ENCODE measurements around the gene STXBP6.

STXBP6 gene

GRCh38 chr14:24820616-24821015 is 229.3 kb downstream of the STXBP6 start:
- Mint-ChIP-seq H3K36me3 (ENCODE audit: insufficient read depth) (no peaks in the 10 kb centered on the region), H3K27ac (no peak overlapping the region), H3K4me3 (no peak overlapping the region), H3K9me3 (no peaks in the 10 kb centered on the region), H3K27me3 (peaks cover 15 to 60% of the 10 kb centered on the region in 2 donors), H3K4me1 (ENCODE audit: low read depth in 2 of 2) (no peaks in the 10 kb centered on the region)
- ATAC-seq (replicated peaks), result no peak
- no peak for DNase-seq

GRCh38 chr14:24818823-24819341 is 231.1 kb downstream of the STXBP6 start:
- ATAC-seq (replicated peaks) (no peak), DNase-seq (no peak)
- Mint-ChIP-seq H3K27ac (no peak overlapping the region), H3K36me3 (ENCODE audit: insufficient read depth) (no peaks in the 10 kb centered on the region), H3K4me3 (no peak overlapping the region), H3K9me3 (no peaks in the 10 kb centered on the region), H3K4me1 (ENCODE audit: low read depth in 2 of 2) (no peaks in the 10 kb centered on the region), H3K27me3 (peaks cover 26 to 78% of the 10 kb centered on the region in 2 donors)

- Mint-ChIP-seq H3K36me3 (ENCODE audit: insufficient read depth) (no peaks in the 10 kb centered on the region), H3K4me1 (ENCODE audit: low read depth in 2 of 2) (no peaks in the 10 kb centered on the region), H3K9me3 (no peaks in the 10 kb centered on the region), H3K27me3 (peaks cover 32 to 84% of the 10 kb centered on the region in 2 donors), H3K27ac (no peak overlapping the region), H3K4me3 (no peak overlapping the region)
- DNase-seq (no peak), ATAC-seq (replicated peaks) (no peak)
Measured at GRCh38 chr14:24818058-24818822, 231.7 kb downstream of the STXBP6 start.

- no peak overlapping the region for H3K27ac Mint-ChIP-seq
- H3K4me1 Mint-ChIP-seq (ENCODE audit: low read depth in 2 of 2), result no peaks in the 10 kb centered on the region
- no peaks in the 10 kb centered on the region for H3K36me3 Mint-ChIP-seq (ENCODE audit: insufficient read depth)
- no peak for ATAC-seq (replicated peaks)
- no peaks in the 10 kb centered on the region for H3K9me3 Mint-ChIP-seq
- no peak for DNase-seq
- H3K27me3 Mint-ChIP-seq, result peaks cover 39 to 88% of the 10 kb centered on the region in 2 donors
- H3K4me3 Mint-ChIP-seq, result no peak overlapping the region
Measured at GRCh38 chr14:24817212-24818057, 232.5 kb downstream of the STXBP6 start.

DNA sequence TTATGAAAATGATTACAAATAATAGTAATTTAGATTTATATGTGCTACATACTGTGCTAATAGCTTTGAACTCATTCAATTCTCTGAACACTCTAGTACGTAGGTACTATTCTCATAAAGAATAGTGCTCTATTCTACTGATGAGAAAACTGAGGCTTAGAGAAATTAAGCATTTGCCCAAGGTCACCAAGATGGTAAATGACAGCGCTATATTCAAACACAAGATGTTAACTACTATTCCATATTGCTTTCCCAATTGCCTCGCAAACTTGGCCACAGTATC is 233.1 kb downstream of the STXBP6 start:
- Mint-ChIP-seq H3K4me3 (no peak overlapping the region), H3K4me1 (ENCODE audit: low read depth in 2 of 2) (no peaks in the 10 kb centered on the region), H3K9me3 (no peaks in the 10 kb centered on the region), H3K27me3 (peaks cover 38 to 87% of the 10 kb centered on the region in 2 donors), H3K36me3 (ENCODE audit: insufficient read depth) (no peaks in the 10 kb centered on the region), H3K27ac (no peak overlapping the region)
- DNase-seq (no peak), ATAC-seq (replicated peaks) (no peak)

- ATAC-seq (replicated peaks), result no peak
- H3K4me1 Mint-ChIP-seq (ENCODE audit: low read depth in 2 of 2), result no peaks in the 10 kb centered on the region
- DNase-seq, result no peak
- no peak overlapping the region for H3K27ac Mint-ChIP-seq
- H3K36me3 Mint-ChIP-seq (ENCODE audit: insufficient read depth), result no peaks in the 10 kb centered on the region
- H3K4me3 Mint-ChIP-seq, result no peak overlapping the region
- H3K9me3 Mint-ChIP-seq, result no peaks in the 10 kb centered on the region
- H3K27me3 Mint-ChIP-seq, result peaks cover 33 to 81% of the 10 kb centered on the region in 2 donors
Measured at GRCh38 chr14:24816011-24816928, 233.7 kb downstream of the STXBP6 start.

DNA sequence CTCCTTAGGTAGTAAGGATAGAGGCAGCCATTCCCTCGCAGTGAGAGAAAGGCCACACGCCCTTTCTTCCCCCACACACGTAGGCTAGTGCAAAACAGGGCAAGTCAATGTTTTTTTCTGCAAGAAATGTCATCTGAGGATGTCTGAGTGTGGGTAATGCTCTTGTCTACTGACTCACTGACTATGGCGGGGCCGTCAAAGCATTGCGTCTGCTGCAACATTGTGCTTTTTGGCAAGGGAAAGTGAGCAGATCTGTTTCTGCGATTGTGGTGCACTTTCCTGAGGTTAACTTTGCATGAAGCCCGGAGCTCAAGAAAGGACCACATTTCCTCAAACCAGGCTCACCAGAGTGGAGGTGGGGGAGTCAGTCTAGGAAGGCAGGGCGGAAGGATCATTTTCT is 234.4 kb downstream of the STXBP6 start:
- no peak overlapping the region for H3K27ac Mint-ChIP-seq
- no peaks in the 10 kb centered on the region for H3K9me3 Mint-ChIP-seq
- no peak for ATAC-seq (replicated peaks)
- H3K27me3 Mint-ChIP-seq, result peaks cover 36 to 80% of the 10 kb centered on the region in 2 donors
- no peak for DNase-seq
- H3K4me1 Mint-ChIP-seq (ENCODE audit: low read depth in 2 of 2), result no peaks in the 10 kb centered on the region
- no peak overlapping the region for H3K4me3 Mint-ChIP-seq
- H3K36me3 Mint-ChIP-seq (ENCODE audit: insufficient read depth), result no peaks in the 10 kb centered on the region

DNA sequence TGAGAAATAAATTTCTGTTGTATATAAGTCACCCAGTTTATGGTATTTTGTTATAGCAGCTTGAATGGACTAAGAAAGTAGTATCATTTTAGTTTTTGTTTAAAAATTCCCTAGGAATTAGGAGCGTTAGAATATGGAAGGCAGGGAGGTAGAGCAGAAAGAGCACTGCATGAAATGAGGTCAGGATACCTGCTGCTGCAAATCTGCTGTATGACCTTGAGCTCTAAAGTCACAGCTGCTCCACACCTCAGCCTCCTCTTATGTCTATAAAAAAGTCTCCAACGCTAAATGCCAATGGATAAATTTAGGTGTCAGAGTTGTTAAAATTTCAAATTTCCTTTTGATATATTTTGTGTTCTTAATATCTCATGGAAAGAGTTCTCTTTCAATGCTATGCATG is 235.0 kb downstream of the STXBP6 start:
- peaks cover 42 to 83% of the 10 kb centered on the region in 2 donors for H3K27me3 Mint-ChIP-seq
- no peaks in the 10 kb centered on the region for H3K9me3 Mint-ChIP-seq
- DNase-seq (no peak), ATAC-seq (replicated peaks) (no peak)
- no peak overlapping the region for H3K4me3 Mint-ChIP-seq
- H3K27ac Mint-ChIP-seq, result no peak overlapping the region
- no peaks in the 10 kb centered on the region for H3K36me3 Mint-ChIP-seq (ENCODE audit: insufficient read depth)
- H3K4me1 Mint-ChIP-seq (ENCODE audit: low read depth in 2 of 2), result no peaks in the 10 kb centered on the region

DNA sequence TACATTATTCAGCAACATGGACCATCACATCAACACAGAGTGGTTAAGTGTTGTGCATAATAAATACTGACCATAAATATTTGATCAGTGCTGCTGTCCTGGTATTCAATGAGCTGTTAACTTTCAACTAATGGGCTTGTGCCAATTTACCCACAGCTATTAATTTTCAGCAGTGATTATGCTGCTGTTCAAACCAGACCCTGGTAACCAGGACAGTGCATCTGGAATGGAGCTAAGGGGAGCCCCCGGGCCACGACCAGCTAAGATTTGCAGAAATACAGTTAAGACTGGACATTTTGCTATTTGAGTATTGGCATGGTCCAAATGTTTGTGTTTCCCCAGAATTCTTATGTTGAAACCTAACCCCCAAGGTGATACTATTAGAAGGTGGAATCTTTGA is 235.6 kb downstream of the STXBP6 start:
- H3K4me3 Mint-ChIP-seq, result no peak overlapping the region
- no peaks in the 10 kb centered on the region for H3K9me3 Mint-ChIP-seq
- H3K27me3 Mint-ChIP-seq, result peaks cover 43 to 86% of the 10 kb centered on the region in 2 donors
- no peaks in the 10 kb centered on the region for H3K36me3 Mint-ChIP-seq (ENCODE audit: insufficient read depth)
- H3K4me1 Mint-ChIP-seq (ENCODE audit: low read depth in 2 of 2), result no peaks in the 10 kb centered on the region
- no peak overlapping the region for H3K27ac Mint-ChIP-seq
- ATAC-seq (replicated peaks), result no peak
- no peak for DNase-seq

GRCh38 chr14:24813819-24814259 is 236.1 kb downstream of the STXBP6 start:
- H3K4me1 Mint-ChIP-seq (ENCODE audit: low read depth in 2 of 2), result no peaks in the 10 kb centered on the region
- H3K36me3 Mint-ChIP-seq (ENCODE audit: insufficient read depth), result no peaks in the 10 kb centered on the region
- ATAC-seq (replicated peaks) (no peak), DNase-seq (no peak)
- peaks cover 48 to 86% of the 10 kb centered on the region in 2 donors for H3K27me3 Mint-ChIP-seq
- H3K27ac Mint-ChIP-seq, result no peak overlapping the region
- H3K4me3 Mint-ChIP-seq, result no peak overlapping the region
- H3K9me3 Mint-ChIP-seq, result no peaks in the 10 kb centered on the region

DNA sequence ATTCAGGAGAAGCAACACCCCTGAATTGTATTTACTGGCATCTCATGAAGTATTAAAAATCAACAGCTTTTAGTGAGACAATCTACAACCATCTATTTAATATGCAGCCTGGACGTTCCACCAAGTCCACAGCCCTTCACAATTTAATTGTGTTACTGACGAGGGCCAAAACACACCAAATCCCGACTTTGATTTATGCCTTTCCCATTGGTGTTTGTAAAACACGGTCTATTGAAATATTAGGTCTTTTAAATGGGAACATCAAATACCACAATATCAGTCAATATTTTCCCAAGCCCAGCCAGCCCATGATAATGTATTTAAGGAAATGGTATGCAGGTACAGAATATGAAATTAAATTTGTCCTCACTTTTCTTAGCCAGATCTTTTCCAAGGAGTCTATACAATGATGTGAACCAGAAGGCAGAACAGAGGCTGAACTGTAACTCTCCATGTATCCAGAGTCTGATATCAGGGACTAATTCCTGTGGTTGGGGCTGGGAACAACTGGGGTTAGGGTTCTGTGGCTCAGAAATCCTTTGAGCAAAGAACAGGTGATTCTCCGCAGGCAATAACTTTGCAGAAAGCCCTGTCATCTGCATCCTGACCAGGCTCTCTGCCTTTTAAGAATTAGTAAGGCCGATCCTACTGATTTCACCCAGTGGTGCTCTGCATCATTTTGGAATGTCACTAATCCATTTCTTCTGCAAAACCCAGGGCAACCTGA is 236.7 kb downstream of the STXBP6 start:
- DNase-seq (no peak), ATAC-seq (replicated peaks) (no peak)
- Mint-ChIP-seq H3K4me1 (ENCODE audit: low read depth in 2 of 2) (no peaks in the 10 kb centered on the region), H3K27me3 (peaks cover 53 to 86% of the 10 kb centered on the region in 2 donors), H3K9me3 (no peaks in the 10 kb centered on the region), H3K4me3 (no peak overlapping the region), H3K36me3 (ENCODE audit: insufficient read depth) (no peaks in the 10 kb centered on the region), H3K27ac (no peak overlapping the region)

- no peak for ATAC-seq (replicated peaks)
Measured at GRCh38 chr14:24809135-24809534, 240.8 kb downstream of the STXBP6 start.

More at GRCh38 chr14:24809135-24809534, 240.8 kb downstream of the STXBP6 start:
- Mint-ChIP-seq H3K36me3 (ENCODE audit: insufficient read depth) (no peaks in the 10 kb centered on the region), H3K27ac (no peak overlapping the region), H3K27me3 (peaks cover 47 to 64% of the 10 kb centered on the region in 2 donors), H3K9me3 (no peaks in the 10 kb centered on the region), H3K4me1 (ENCODE audit: low read depth in 2 of 2) (no peaks in the 10 kb centered on the region), H3K4me3 (no peak overlapping the region)
- DNase-seq, result no peak
